Measurements from ENCODE around the gene RFXANK. TPM values are rescaled to one million over a fixed set of nuclear protein-coding genes. Genes with fewer than 3 reads are reported as not detected.

The RFXANK gene, protein sequence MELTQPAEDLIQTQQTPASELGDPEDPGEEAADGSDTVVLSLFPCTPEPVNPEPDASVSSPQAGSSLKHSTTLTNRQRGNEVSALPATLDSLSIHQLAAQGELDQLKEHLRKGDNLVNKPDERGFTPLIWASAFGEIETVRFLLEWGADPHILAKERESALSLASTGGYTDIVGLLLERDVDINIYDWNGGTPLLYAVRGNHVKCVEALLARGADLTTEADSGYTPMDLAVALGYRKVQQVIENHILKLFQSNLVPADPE
- polyA plus RNA-seq (2013) = 81.8 TPM

DNA sequence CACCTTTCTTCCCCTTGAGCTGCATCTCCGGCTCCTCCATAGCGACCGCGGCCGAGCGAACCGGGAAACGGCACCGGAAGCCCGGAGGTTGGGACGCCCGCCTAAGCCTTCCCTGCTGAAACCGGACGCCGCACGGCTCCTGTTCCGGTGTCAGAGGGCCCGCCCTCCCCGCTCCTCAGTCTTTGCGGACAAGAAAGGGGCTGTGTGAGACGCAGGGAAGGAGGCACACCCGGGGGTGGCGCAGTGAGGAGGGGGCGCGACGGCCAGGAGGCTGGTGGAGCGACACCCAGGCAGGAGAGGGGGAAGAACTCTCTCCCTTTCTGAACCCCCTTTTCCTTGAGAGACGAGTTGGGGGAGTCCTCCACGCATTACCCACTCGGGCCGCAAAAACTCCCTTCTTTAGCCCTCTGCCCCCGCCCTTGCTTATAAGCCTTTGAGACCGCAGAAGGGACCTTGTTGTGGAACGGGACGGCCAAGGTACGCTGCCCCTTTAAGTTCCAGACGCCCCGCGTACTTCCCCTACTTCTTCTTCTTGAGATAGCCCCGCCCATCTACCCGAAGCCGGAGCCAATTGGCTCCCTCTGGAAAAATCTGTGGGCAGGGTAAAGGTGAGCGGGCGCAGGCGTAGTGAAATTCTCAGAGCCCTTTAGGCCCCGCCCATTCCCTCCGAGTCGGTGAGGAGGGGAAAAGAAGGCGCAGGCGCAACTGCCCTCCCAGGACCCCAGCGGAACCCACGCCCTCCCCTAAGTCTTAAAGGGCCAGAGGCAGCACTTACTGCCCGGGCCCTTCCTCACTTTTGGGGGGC lies at the start of gene RFXANK, which contains the start of gene BORCS8:
Gene RFXANK (plus strand): TSS at position 181 of the 805 bp plus-strand sequence. CDS start 1,689 bp downstream, outside the sequence.
Gene BORCS8 (minus strand): TSS at position 75 of the 805 bp plus-strand sequence. CDS start 35 bp downstream, at position 40.
- Histone ChIP-seq H3K4me3 (ENCODE audit: control insufficient read depth in 1 of 7, extremely low read depth in 1 of 7, insufficient read depth in 4 of 7, low read depth in 2 of 7, low read length in 6 of 7) (peak within 1 kb of the TSS; percentile 80 to 99 (median 98)), H3K36me3 (ENCODE audit: control insufficient read depth in 4 of 4, insufficient read depth in 4 of 4, low read length in 3 of 4) (peaks cover 6 to 15% (median 8%) of the 10 kb centered on the region in 4 experiments), H3K9me3 (ENCODE audit: control extremely low read depth in 1 of 5, control insufficient read depth in 4 of 5, insufficient read depth in 2 of 5, low read depth in 1 of 5, low read length in 4 of 5) (no peaks in the 10 kb centered on the region), H3K4me1 (ENCODE audit: control extremely low read depth in 1 of 4, control insufficient read depth in 4 of 4, insufficient read depth in 4 of 4, low read length in 3 of 4) (peaks cover 9 to 31% (median 21%) of the 10 kb centered on the region in 4 experiments), H3K27ac (ENCODE audit: insufficient read depth in 1 of 2, low read depth in 1 of 2, low read length in 2 of 2, poor library complexity in 1 of 2, severe bottlenecking in 2 of 2) (peak within 1 kb of the TSS; percentile 97 to 99), H3K27me3 (replicated peaks in 2 of 5; ENCODE audit: control insufficient read depth in 4 of 5, insufficient read depth in 5 of 5, low read length in 4 of 5) (no peaks in the 10 kb centered on the region)
- ChIA-PET CTCF (interaction anchor here (1.6 to 3.0 kb wide), 2 partner anchors 10 to 18 kb away, joined by 5 to 19 read pairs; partner anchors contain the start of gene NR2C2AP), POLR2A (interaction anchor here (1.8 kb wide), 1 partner anchor 11 kb away, joined by 4 read pairs; the partner anchor contains the start of gene NR2C2AP)
- 0% methylated on average over 40 of the region's 53 CpGs for WGBS (ENCODE audit: insufficient coverage)
- peak; percentile 99 for DNase-seq

DNA sequence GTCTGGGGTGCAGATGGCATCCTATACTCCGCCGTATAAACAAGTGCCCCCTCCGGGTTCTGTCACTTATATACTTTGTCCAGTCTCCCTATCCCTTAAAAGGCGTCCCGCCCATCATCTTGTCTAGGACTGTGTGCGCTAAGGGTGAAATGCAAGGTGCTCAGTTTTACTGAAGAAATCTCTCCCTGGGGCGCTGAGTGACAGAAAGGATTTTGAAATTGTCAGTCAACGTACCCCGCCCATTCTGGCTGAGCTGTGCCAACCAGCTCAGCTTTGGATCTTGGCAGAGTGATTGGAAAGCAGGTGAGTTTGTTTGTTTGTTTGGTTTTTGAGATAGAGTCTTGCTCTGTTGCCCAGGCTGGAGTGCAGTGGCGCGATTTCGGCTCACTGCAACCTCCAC lies 49.7 kb upstream of the RFXANK start:
- H3K9me3 ChIP-seq (ENCODE audit: control extremely low read depth in 1 of 5, control insufficient read depth in 4 of 5, insufficient read depth in 2 of 5, low read depth in 1 of 5, low read length in 4 of 5) = no peaks in the 10 kb centered on the region
- H3K27me3 ChIP-seq (replicated peaks in 2 of 5; ENCODE audit: control insufficient read depth in 4 of 5, insufficient read depth in 5 of 5, low read length in 4 of 5) = no peaks in the 10 kb centered on the region
- H3K27ac ChIP-seq (ENCODE audit: insufficient read depth in 1 of 2, low read depth in 1 of 2, low read length in 2 of 2, poor library complexity in 1 of 2, severe bottlenecking in 2 of 2) = no peak overlapping the region
- 96% methylated on average over 12 of the region's 12 CpGs for WGBS (ENCODE audit: insufficient coverage)
- peaks cover 0 to 9% (median 3%) of the 10 kb centered on the region in 4 experiments for H3K36me3 ChIP-seq (ENCODE audit: control insufficient read depth in 4 of 4, insufficient read depth in 4 of 4, low read length in 3 of 4)
- no peak for DNase-seq
- no peak overlapping the region for H3K4me3 ChIP-seq (ENCODE audit: control insufficient read depth in 1 of 7, extremely low read depth in 1 of 7, insufficient read depth in 4 of 7, low read depth in 2 of 7, low read length in 6 of 7)
- CTCF ChIA-PET = interaction anchor here (0.8 to 1.3 kb wide), 5 partner anchors 33 to 112 kb away, joined by 3 to 4 read pairs (median 4); no protein-coding TSS in a partner anchor
- POLR2A ChIA-PET = no interaction called here
- peaks cover 0 to 12% (median 9%) of the 10 kb centered on the region in 4 experiments for H3K4me1 ChIP-seq (ENCODE audit: control extremely low read depth in 1 of 4, control insufficient read depth in 4 of 4, insufficient read depth in 4 of 4, low read length in 3 of 4)

DNA sequence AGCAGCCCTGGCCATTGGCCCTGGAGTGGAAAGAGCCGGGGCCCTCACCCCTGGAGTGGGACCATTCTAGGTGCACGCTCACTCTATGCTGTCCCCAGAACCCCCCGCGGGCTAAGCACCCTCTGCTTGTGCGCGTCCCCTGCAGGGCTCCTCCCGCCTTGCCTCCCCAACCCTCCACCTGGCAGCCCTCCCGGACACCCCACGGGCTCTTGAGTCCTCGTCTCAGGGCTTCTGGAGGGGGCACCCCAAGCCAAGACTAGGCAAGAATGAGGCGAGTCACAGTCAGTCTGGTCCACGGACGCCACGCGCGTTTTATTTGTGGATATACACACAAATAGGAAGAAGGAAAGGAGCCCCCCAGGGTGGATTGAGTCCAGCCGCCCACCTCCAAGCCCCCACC lies 46.8 kb upstream of the RFXANK start:
- DNase-seq = no peak
- no peak overlapping the region for H3K4me3 ChIP-seq (ENCODE audit: control insufficient read depth in 1 of 7, extremely low read depth in 1 of 7, insufficient read depth in 4 of 7, low read depth in 2 of 7, low read length in 6 of 7)
- peaks cover 3 to 22% (median 10%) of the 10 kb centered on the region in 4 experiments for H3K36me3 ChIP-seq (ENCODE audit: control insufficient read depth in 4 of 4, insufficient read depth in 4 of 4, low read length in 3 of 4)
- POLR2A ChIA-PET = no interaction called here
- CTCF ChIA-PET = interaction anchor here (0.7 to 5.8 kb wide), 12 partner anchors 10 to 344 kb away, joined by 3 to 46 read pairs (median 3); partner anchors contain the start of gene NR2C2AP
- WGBS (ENCODE audit: insufficient coverage) = 97% methylated on average over 13 of the region's 17 CpGs
- no peaks in the 10 kb centered on the region for H3K9me3 ChIP-seq (ENCODE audit: control extremely low read depth in 1 of 5, control insufficient read depth in 4 of 5, insufficient read depth in 2 of 5, low read depth in 1 of 5, low read length in 4 of 5)
- H3K4me1 ChIP-seq (ENCODE audit: control extremely low read depth in 1 of 4, control insufficient read depth in 4 of 4, insufficient read depth in 4 of 4, low read length in 3 of 4) = peaks cover 0 to 3% (median 0%) of the 10 kb centered on the region in 4 experiments
- H3K27me3 ChIP-seq (replicated peaks in 2 of 5; ENCODE audit: control insufficient read depth in 4 of 5, insufficient read depth in 5 of 5, low read length in 4 of 5) = no peaks in the 10 kb centered on the region
- no peak overlapping the region for H3K27ac ChIP-seq (ENCODE audit: insufficient read depth in 1 of 2, low read depth in 1 of 2, low read length in 2 of 2, poor library complexity in 1 of 2, severe bottlenecking in 2 of 2)

DNA sequence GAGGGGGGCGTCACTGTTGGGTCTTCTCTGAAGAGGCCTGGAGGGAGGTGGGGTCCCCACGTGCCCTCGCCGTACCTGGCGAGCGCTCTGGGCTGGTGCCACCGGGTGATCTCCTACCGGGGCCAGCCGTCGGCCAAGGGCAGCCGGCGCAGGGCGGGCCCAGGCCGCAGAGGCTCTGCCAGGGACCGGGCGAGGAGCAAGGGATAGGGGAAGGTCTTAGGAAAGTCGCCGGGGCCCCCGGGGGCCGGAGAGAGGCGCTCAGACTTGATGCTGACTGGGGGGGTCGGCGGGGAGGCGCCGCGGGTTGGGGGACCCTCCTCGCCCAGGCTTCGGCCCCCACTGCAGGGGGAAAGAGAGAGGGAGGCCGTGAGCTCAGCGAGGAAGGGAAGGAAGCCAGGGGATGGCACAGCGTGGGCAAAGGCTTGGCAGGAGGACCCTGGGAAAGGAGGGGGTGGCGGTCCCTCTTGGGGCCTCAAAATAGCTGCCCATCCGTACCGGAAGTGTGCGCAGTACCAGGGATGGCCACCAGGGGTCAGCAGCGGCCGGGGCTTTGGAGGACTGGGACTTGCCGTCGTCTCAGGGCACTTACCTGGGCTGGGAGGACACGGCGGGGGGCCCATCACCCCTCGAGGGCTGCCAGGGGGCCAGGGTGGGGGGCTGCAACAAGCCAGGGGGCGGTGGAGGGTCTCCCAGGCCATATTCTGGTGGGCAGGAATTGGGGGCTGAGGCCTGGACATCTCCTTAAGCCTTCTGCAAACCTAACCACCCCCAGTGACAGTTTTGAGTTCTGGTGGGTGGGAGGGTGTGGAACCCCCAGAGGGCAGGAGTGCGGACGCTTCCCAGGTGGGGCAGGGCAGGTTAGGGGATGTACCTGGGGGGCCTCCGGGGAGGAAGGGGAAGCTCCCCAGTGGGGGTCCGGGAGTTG lies 46.1 kb upstream of the RFXANK start:
- H3K4me3 ChIP-seq (ENCODE audit: control insufficient read depth in 1 of 7, extremely low read depth in 1 of 7, insufficient read depth in 4 of 7, low read depth in 2 of 7, low read length in 6 of 7) = no peak overlapping the region

DNA sequence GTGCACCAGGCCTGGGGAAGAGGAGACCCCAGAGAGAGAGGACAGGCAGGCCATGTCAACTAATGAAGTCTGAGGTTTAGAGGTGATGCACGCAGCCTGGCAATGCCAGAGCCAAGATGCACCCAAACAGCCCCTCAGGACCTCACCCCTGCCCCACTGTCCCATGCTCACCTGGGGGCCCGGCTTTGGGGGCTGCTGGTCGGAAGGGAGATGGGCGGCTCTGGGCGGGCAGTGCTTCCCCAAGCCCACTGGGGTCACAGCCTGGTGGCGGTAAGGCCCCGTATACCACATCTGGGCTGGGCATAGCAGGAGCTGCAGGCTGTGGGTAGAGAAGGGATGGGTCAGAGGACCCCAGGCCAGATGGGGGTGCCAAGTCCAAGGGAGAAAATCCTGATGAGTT lies 45.2 kb upstream of the RFXANK start:
- peaks cover 3 to 22% (median 10%) of the 10 kb centered on the region in 4 experiments for H3K36me3 ChIP-seq (ENCODE audit: control insufficient read depth in 4 of 4, insufficient read depth in 4 of 4, low read length in 3 of 4)
- 91% methylated on average over 1 of the region's 7 CpGs for WGBS (ENCODE audit: insufficient coverage)
- CTCF ChIA-PET = interaction anchor here (0.9 to 5.8 kb wide), 7 partner anchors 10 to 88 kb away, joined by 3 to 46 read pairs (median 5); no protein-coding TSS in a partner anchor
- H3K4me3 ChIP-seq (ENCODE audit: control insufficient read depth in 1 of 7, extremely low read depth in 1 of 7, insufficient read depth in 4 of 7, low read depth in 2 of 7, low read length in 6 of 7) = no peak overlapping the region
- DNase-seq = no peak
- POLR2A ChIA-PET = no interaction called here
- no peaks in the 10 kb centered on the region for H3K27me3 ChIP-seq (replicated peaks in 2 of 5; ENCODE audit: control insufficient read depth in 4 of 5, insufficient read depth in 5 of 5, low read length in 4 of 5)
- H3K4me1 ChIP-seq (ENCODE audit: control extremely low read depth in 1 of 4, control insufficient read depth in 4 of 4, insufficient read depth in 4 of 4, low read length in 3 of 4) = peaks cover 0 to 3% (median 0%) of the 10 kb centered on the region in 4 experiments
- H3K27ac ChIP-seq (ENCODE audit: insufficient read depth in 1 of 2, low read depth in 1 of 2, low read length in 2 of 2, poor library complexity in 1 of 2, severe bottlenecking in 2 of 2) = no peak overlapping the region
- H3K9me3 ChIP-seq (ENCODE audit: control extremely low read depth in 1 of 5, control insufficient read depth in 4 of 5, insufficient read depth in 2 of 5, low read depth in 1 of 5, low read length in 4 of 5) = no peaks in the 10 kb centered on the region

More for the DNA sequence above, 46.1 kb upstream of the RFXANK start:
- no peak overlapping the region for H3K27ac ChIP-seq (ENCODE audit: insufficient read depth in 1 of 2, low read depth in 1 of 2, low read length in 2 of 2, poor library complexity in 1 of 2, severe bottlenecking in 2 of 2)
- no peaks in the 10 kb centered on the region for H3K9me3 ChIP-seq (ENCODE audit: control extremely low read depth in 1 of 5, control insufficient read depth in 4 of 5, insufficient read depth in 2 of 5, low read depth in 1 of 5, low read length in 4 of 5)
- ChIA-PET POLR2A (no interaction called here), CTCF (interaction anchor here (0.6 to 5.8 kb wide), 15 partner anchors 11 to 344 kb away, joined by 3 to 46 read pairs (median 3); partner anchors contain the start of gene NR2C2AP)
- peak; percentile 59 to 78 (median 71) for DNase-seq
- H3K4me1 ChIP-seq (ENCODE audit: control extremely low read depth in 1 of 4, control insufficient read depth in 4 of 4, insufficient read depth in 4 of 4, low read length in 3 of 4) = peaks cover 0 to 3% (median 0%) of the 10 kb centered on the region in 4 experiments
- H3K36me3 ChIP-seq (ENCODE audit: control insufficient read depth in 4 of 4, insufficient read depth in 4 of 4, low read length in 3 of 4) = peaks cover 3 to 22% (median 10%) of the 10 kb centered on the region in 4 experiments
- no peaks in the 10 kb centered on the region for H3K27me3 ChIP-seq (replicated peaks in 2 of 5; ENCODE audit: control insufficient read depth in 4 of 5, insufficient read depth in 5 of 5, low read length in 4 of 5)
- WGBS (ENCODE audit: insufficient coverage) = 67% methylated on average over 22 of the region's 47 CpGs

DNA sequence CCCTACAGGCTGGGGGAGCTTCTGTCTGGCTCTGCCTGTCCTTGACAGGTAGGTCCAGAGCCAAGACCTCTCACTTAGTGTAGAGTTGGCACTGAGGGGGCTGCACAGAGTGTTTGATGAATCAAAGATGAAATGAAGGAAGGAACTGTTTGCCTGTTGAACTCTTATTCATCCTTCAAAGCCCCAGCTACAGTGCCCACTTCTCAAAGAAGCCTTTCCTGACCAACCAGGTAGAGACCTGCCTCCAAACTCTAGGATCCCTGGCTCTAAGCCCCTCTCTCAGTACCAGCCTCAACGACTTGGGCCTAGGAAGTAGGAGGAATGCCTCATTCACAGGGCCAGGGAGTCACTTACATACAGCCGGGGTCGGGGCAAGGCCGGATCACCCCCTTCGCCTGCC lies 44.7 kb upstream of the RFXANK start:
- POLR2A ChIA-PET = no interaction called here
- CTCF ChIA-PET = interaction anchor here (0.9 to 5.8 kb wide), 7 partner anchors 9 to 88 kb away, joined by 3 to 46 read pairs (median 5); no protein-coding TSS in a partner anchor
- Histone ChIP-seq H3K9me3 (ENCODE audit: control extremely low read depth in 1 of 5, control insufficient read depth in 4 of 5, insufficient read depth in 2 of 5, low read depth in 1 of 5, low read length in 4 of 5) (no peaks in the 10 kb centered on the region), H3K4me3 (ENCODE audit: control insufficient read depth in 1 of 7, extremely low read depth in 1 of 7, insufficient read depth in 4 of 7, low read depth in 2 of 7, low read length in 6 of 7) (no peak overlapping the region), H3K36me3 (ENCODE audit: control insufficient read depth in 4 of 4, insufficient read depth in 4 of 4, low read length in 3 of 4) (peaks cover 3 to 22% (median 10%) of the 10 kb centered on the region in 4 experiments), H3K4me1 (ENCODE audit: control extremely low read depth in 1 of 4, control insufficient read depth in 4 of 4, insufficient read depth in 4 of 4, low read length in 3 of 4) (peaks cover 0 to 3% (median 0%) of the 10 kb centered on the region in 4 experiments), H3K27ac (ENCODE audit: insufficient read depth in 1 of 2, low read depth in 1 of 2, low read length in 2 of 2, poor library complexity in 1 of 2, severe bottlenecking in 2 of 2) (no peak overlapping the region), H3K27me3 (replicated peaks in 2 of 5; ENCODE audit: control insufficient read depth in 4 of 5, insufficient read depth in 5 of 5, low read length in 4 of 5) (no peaks in the 10 kb centered on the region)
- no peak for DNase-seq
- 100% methylated on average over 3 of the region's 5 CpGs for WGBS (ENCODE audit: insufficient coverage)

All from common myeloid progenitor, CD34-positive (primary cell).